Osteoblast (primary cell): ENCODE measurements around the gene SPTAN1. TPM values are rescaled to one million over a fixed set of nuclear protein-coding genes. Genes with fewer than 3 reads are reported as not detected.

ENCODE experiments used
- DNase-seq: peaks from one replicate; pipeline ENCODE4 v3.0.0; 2011; ENCODE audit warnings: low spot score, mixed read lengths; ENCODE audit not compliant: insufficient read length; ENCODE audit errors: missing footprints
- H2AFZ ChIP-seq: 2 replicates; pipeline ENCODE4 v1.6.0; 2011; ENCODE audit warnings: mild to moderate bottlenecking, low read length
- H3K27ac ChIP-seq: 2 replicates; pipeline ENCODE4 v1.5.1; 2011; ENCODE audit warnings: mild to moderate bottlenecking, low read depth, low read length, moderate library complexity
- H3K27me3 ChIP-seq: 2 replicates; pipeline ENCODE4 v1.6.0; 2012; ENCODE audit warnings: mild to moderate bottlenecking, control low read depth, inconsistent platforms, low read length, moderate library complexity; ENCODE audit not compliant: insufficient read depth
- H3K36me3 ChIP-seq: 2 replicates; pipeline ENCODE4 v1.5.1; 2011; ENCODE audit warnings: mild to moderate bottlenecking, low read length, control low read depth, moderate library complexity; ENCODE audit not compliant: insufficient read depth
- H3K4me1 ChIP-seq: 2 replicates; pipeline ENCODE4 v1.5.1; 2011; ENCODE audit warnings: mild to moderate bottlenecking, low read length, control low read depth, moderate library complexity; ENCODE audit not compliant: insufficient read depth
- H3K4me2 ChIP-seq: 2 replicates; pipeline ENCODE4 v1.6.0; 2011; ENCODE audit warnings: mild to moderate bottlenecking, low read length; ENCODE audit not compliant: insufficient read depth
- H3K4me3 ChIP-seq: fragments of 200-600 bp; sonication (generic); 3 replicates; pipeline ENCODE4 v1.5.1; 2012; ENCODE audit warnings: mild to moderate bottlenecking, low read length, inconsistent platforms; ENCODE audit not compliant: insufficient read depth
- H3K79me2 ChIP-seq: 2 replicates; pipeline ENCODE4 v1.6.0; 2012; ENCODE audit warnings: mild to moderate bottlenecking, low read length, control low read depth, inconsistent platforms; ENCODE audit not compliant: insufficient read depth
- H3K9me3 ChIP-seq: 2 replicates; pipeline ENCODE4 v1.5.1; 2011; ENCODE audit warnings: low read depth, low read length, control low read depth
- H4K20me1 ChIP-seq: 2 replicates; pipeline ENCODE4 v1.6.0; 2012; ENCODE audit warnings: mild to moderate bottlenecking, low read length, control low read depth; ENCODE audit not compliant: insufficient read depth
- total RNA-seq: library from RNA; depleted of rRNA; stranded (reverse); fragments of >200 nt; gene quantifications from 2 replicates; pipeline ENCODE4 v1.2.3, GENCODE V29; 2012
- TF ChIP-seq, protein P1 (sequence below): IDR thresholded peaks from 2 replicates; pipeline ENCODE4 v1.5.1; 2011; ENCODE audit warnings: mild to moderate bottlenecking, low read depth, low read length, moderate library complexity; ENCODE audit errors: extremely low read depth

Gene SPTAN1
- total RNA-seq, 1 donor, result 354 TPM

DNA sequence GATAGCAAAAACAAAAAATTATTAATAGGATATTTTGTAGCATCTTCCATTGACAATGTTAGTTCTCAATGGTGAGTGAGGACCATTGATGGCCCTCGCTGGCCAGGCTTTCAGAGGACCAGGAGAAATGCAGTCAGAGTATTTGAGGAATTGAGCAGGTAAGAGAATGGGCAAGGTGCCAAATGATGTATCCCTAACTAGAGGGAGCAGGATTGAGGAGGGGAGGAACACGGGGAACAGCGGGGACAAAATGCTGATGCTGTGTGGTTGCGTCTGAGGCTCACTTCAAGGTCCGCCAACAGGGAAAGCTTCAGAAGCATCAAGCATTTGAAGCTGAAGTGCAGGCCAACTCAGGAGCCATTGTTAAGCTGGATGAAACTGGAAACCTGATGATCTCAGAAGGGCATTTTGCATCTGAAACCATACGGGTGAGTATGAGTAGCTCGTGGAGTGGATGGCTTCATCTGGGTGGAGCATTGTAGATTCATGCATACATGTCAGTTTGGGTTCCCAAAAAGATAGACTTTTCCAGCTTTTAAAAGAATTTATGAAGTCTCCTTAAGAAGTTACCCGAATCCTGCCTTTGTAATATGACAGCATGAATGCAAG lies 16.2 kb downstream of the SPTAN1 start:
- H3K27me3 ChIP-seq, result no peaks in the 10 kb centered on the region
- H3K36me3 ChIP-seq, result peaks cover 61% of the 10 kb centered on the region
- H3K27ac ChIP-seq, result no peak overlapping the region
- H2AFZ ChIP-seq, result no peak overlapping the region
- H3K9me3 ChIP-seq, result no peaks in the 10 kb centered on the region
- peaks cover 81% of the 10 kb centered on the region for H3K79me2 ChIP-seq
- TF ChIP-seq, protein P1, sequence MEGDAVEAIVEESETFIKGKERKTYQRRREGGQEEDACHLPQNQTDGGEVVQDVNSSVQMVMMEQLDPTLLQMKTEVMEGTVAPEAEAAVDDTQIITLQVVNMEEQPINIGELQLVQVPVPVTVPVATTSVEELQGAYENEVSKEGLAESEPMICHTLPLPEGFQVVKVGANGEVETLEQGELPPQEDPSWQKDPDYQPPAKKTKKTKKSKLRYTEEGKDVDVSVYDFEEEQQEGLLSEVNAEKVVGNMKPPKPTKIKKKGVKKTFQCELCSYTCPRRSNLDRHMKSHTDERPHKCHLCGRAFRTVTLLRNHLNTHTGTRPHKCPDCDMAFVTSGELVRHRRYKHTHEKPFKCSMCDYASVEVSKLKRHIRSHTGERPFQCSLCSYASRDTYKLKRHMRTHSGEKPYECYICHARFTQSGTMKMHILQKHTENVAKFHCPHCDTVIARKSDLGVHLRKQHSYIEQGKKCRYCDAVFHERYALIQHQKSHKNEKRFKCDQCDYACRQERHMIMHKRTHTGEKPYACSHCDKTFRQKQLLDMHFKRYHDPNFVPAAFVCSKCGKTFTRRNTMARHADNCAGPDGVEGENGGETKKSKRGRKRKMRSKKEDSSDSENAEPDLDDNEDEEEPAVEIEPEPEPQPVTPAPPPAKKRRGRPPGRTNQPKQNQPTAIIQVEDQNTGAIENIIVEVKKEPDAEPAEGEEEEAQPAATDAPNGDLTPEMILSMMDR, result no peak
- no peak overlapping the region for H3K4me3 ChIP-seq
- peaks cover 38% of the 10 kb centered on the region for H4K20me1 ChIP-seq
- H3K4me1 ChIP-seq, result no peaks in the 10 kb centered on the region
- H3K4me2 ChIP-seq, result no peak overlapping the region
- DNase-seq, result no peak

DNA sequence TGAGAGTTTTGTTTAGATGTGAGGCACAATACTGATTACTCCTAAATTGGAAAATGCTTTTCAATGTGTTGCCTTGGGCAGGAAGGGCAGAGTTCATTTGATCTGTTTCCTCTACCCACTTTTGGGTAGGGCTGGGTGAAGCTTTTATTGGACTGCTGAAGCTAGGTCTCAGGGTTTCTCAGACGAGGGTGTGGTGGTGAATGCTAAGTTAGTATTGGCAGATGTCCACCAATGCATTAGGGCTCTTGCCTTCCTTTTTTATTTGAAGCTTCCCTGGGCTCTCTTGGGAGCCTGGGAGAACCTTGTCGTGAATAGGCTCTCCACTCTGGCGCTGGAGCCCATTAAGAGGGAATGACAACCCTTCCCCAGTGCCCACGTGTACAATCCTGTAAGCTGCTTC lies 23.1 kb downstream of the SPTAN1 start:
- Histone ChIP-seq H4K20me1 (peaks cover 21% of the 10 kb centered on the region), H2AFZ (no peak overlapping the region), H3K4me1 (peaks cover 18% of the 10 kb centered on the region), H3K27me3 (no peaks in the 10 kb centered on the region), H3K27ac (peak overlapping the region; percentile 64), H3K4me2 (no peak overlapping the region), H3K4me3 (no peak overlapping the region), H3K9me3 (no peaks in the 10 kb centered on the region), H3K79me2 (peaks cover 30% of the 10 kb centered on the region), H3K36me3 (peaks cover 85% of the 10 kb centered on the region)
- TF ChIP-seq, protein P1, result no peak
- DNase-seq, result peak; percentile 71

DNA sequence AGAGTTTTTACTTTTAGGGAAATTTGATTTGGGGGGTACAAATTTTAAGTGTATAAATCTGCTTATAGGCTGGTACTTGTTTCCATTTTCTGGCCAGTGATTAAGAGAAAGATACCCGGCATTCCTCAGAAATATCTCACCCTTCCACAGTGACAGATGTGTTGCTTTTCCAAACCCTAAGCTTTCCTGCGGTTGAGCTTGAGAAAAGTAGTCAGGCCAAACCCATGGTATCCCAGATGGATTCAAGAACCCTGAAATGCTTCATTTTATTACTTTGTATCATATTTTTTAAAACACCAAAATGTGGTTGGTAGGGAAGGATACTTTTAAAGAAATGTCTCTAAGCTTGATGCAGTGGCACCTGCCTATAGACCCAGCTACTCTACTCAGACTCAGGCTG lies 23.5 kb downstream of the SPTAN1 start:
- Histone ChIP-seq H3K4me2 (no peak overlapping the region), H3K4me3 (no peak overlapping the region), H3K27me3 (no peaks in the 10 kb centered on the region), H2AFZ (no peak overlapping the region), H3K36me3 (peaks cover 86% of the 10 kb centered on the region), H3K9me3 (no peaks in the 10 kb centered on the region), H3K4me1 (peaks cover 18% of the 10 kb centered on the region), H3K27ac (peak overlapping the region; percentile 64), H4K20me1 (peaks cover 21% of the 10 kb centered on the region), H3K79me2 (peaks cover 28% of the 10 kb centered on the region)
- TF ChIP-seq, protein P1, result no peak
- DNase-seq, result peak; percentile 54

DNA sequence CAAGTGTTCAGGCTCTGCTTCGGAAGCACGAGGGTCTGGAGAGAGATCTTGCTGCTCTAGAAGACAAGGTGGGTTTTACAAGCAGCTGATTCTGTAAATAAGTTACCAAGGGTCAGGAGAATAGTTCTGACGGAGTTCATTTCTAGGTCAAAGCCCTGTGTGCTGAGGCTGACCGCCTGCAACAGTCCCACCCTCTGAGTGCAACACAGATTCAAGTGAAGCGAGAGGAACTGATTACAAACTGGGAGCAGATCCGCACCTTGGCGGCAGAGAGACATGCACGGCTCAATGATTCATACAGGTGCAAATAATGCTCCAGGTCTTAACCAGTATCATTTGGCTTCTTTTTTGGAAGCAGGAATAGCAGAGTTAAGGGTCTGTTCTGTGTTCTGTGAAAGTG lies 24.8 kb downstream of the SPTAN1 start:
- Histone ChIP-seq H3K4me3 (no peak overlapping the region), H2AFZ (no peak overlapping the region), H3K9me3 (no peaks in the 10 kb centered on the region), H3K4me1 (peaks cover 18% of the 10 kb centered on the region), H3K4me2 (no peak overlapping the region), H3K27ac (no peak overlapping the region), H3K27me3 (no peaks in the 10 kb centered on the region), H3K79me2 (peaks cover 18% of the 10 kb centered on the region), H3K36me3 (peaks cover 92% of the 10 kb centered on the region), H4K20me1 (peaks cover 17% of the 10 kb centered on the region)
- TF ChIP-seq, protein P1, result no peak
- DNase-seq, result no peak
